Measurements from ENCODE around the gene ZBTB25.

The ZBTB25 gene

DNA sequence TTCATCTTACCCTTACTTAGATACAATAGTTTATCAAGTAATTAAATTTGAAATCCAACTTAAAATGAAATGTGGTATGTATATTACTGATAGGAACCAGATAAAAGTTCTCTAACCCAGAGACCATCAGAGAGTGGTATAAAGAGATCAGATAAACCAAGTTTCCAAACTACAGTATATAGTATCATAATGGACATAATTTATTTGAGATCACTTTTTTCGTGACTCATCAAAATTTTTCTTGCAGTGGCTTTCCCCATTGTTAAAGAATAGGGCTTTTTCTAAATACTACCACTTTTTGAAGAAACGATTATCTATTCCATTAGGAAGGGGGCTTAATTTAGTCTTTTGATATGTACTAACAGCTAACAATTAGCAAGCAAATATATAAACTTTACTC, 21.7 kb upstream of the ZBTB25 start:
- peaks cover 41% of the 10 kb centered on the region for H3K36me3 ChIP-seq (ENCODE audit: insufficient read depth, low read length)
- H4K20me1 ChIP-seq (ENCODE audit: insufficient read depth, low read length) = no peaks in the 10 kb centered on the region

GRCh38 chr14:64522591-64523355, 19.1 kb upstream of the ZBTB25 start:
- Histone ChIP-seq H3K27me3 (ENCODE audit: insufficient read depth, low read length) (no peaks in the 10 kb centered on the region), H3K4me1 (ENCODE audit: insufficient read depth, low read length, severe bottlenecking) (no peaks in the 10 kb centered on the region), H3K79me2 (ENCODE audit: insufficient read depth, low read length) (peaks cover 24% of the 10 kb centered on the region), H3F3A (ENCODE audit: insufficient read depth, low read length) (no peaks in the 10 kb centered on the region), H3K27ac (ENCODE audit: low read depth, low read length, poor library complexity, severe bottlenecking) (no peak overlapping the region), H3K9me2 (ENCODE audit: low read depth, low read length) (no peaks in the 10 kb centered on the region), H3K4me3 (ENCODE audit: low read depth, low read length, poor library complexity, severe bottlenecking) (no peak overlapping the region), H4K20me1 (ENCODE audit: insufficient read depth, low read length) (no peaks in the 10 kb centered on the region), H2AFZ (ENCODE audit: low read length) (no peak overlapping the region), H3K36me3 (ENCODE audit: insufficient read depth, low read length) (peaks cover 41% of the 10 kb centered on the region), H3K4me2 (ENCODE audit: low read length) (no peak overlapping the region), H3K9ac (ENCODE audit: low read length) (no peak overlapping the region), H3K9me3 (ENCODE audit: low read length) (no peaks in the 10 kb centered on the region)
- TF ChIP-seq EZH2 (IDR thresholded peaks at IDR 0.05; ENCODE audit: borderline replicate concordance, low read length) = no peak
- TF ChIP-seq CTCF (IDR thresholded peaks at IDR 0.05; ENCODE audit: low read length) = no peak

More for the DNA sequence above, 21.7 kb upstream of the ZBTB25 start:
- Histone ChIP-seq H2AFZ (ENCODE audit: low read length) (no peak overlapping the region), H3K4me2 (ENCODE audit: low read length) (no peak overlapping the region), H3K79me2 (ENCODE audit: insufficient read depth, low read length) (0 out of 2 replicates have a peak, but pooled peaks cover 3% of the 10 kb centered on the region), H3F3A (ENCODE audit: insufficient read depth, low read length) (no peaks in the 10 kb centered on the region), H3K9me3 (ENCODE audit: low read length) (no peaks in the 10 kb centered on the region), H3K27me3 (ENCODE audit: insufficient read depth, low read length) (no peaks in the 10 kb centered on the region), H3K4me3 (ENCODE audit: low read depth, low read length, poor library complexity, severe bottlenecking) (no peak overlapping the region), H3K4me1 (ENCODE audit: insufficient read depth, low read length, severe bottlenecking) (no peaks in the 10 kb centered on the region), H3K9me2 (ENCODE audit: low read depth, low read length) (no peaks in the 10 kb centered on the region), H3K9ac (ENCODE audit: low read length) (no peak overlapping the region), H3K27ac (ENCODE audit: low read depth, low read length, poor library complexity, severe bottlenecking) (no peak overlapping the region)
- TF ChIP-seq EZH2 (IDR thresholded peaks at IDR 0.05; ENCODE audit: borderline replicate concordance, low read length) (no peak), CTCF (IDR thresholded peaks at IDR 0.05; ENCODE audit: low read length) (no peak)

DNA sequence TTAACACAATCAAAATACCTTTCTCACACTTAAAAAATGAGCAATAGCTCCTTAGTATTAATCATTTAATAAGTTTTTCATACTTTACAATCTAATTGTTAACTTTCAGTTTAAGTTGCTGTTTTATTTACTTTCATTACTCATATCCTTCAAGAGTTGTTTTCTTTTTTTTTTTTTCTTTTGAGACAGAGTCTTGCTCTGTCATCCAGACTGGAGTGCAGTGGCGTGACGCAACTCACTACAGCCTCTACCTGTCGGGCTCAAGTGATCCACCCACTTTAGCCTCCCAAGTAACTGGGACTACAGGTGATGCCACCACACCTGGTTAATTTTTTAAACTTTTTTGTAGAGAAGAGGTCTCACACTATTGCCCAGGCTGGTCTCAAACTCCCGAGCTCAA, 17.1 kb upstream of the ZBTB25 start:
- Histone ChIP-seq H3K9ac (ENCODE audit: low read length) (no peak overlapping the region), H3K4me3 (ENCODE audit: low read depth, low read length, poor library complexity, severe bottlenecking) (no peak overlapping the region), H3F3A (ENCODE audit: insufficient read depth, low read length) (no peaks in the 10 kb centered on the region), H4K20me1 (ENCODE audit: insufficient read depth, low read length) (no peaks in the 10 kb centered on the region), H3K79me2 (ENCODE audit: insufficient read depth, low read length) (peaks cover 43% of the 10 kb centered on the region), H3K4me1 (ENCODE audit: insufficient read depth, low read length, severe bottlenecking) (no peaks in the 10 kb centered on the region), H2AFZ (ENCODE audit: low read length) (no peak overlapping the region), H3K36me3 (ENCODE audit: insufficient read depth, low read length) (peaks cover 36% of the 10 kb centered on the region), H3K9me2 (ENCODE audit: low read depth, low read length) (no peaks in the 10 kb centered on the region), H3K4me2 (ENCODE audit: low read length) (no peak overlapping the region), H3K27me3 (ENCODE audit: insufficient read depth, low read length) (no peaks in the 10 kb centered on the region), H3K27ac (ENCODE audit: low read depth, low read length, poor library complexity, severe bottlenecking) (no peak overlapping the region), H3K9me3 (ENCODE audit: low read length) (no peaks in the 10 kb centered on the region)
- TF ChIP-seq CTCF (IDR thresholded peaks at IDR 0.05; ENCODE audit: low read length) (no peak), EZH2 (IDR thresholded peaks at IDR 0.05; ENCODE audit: borderline replicate concordance, low read length) (no peak)

All from OCI-LY1 (cell line).